Measurements from ENCODE around the gene IL34.

DNA sequence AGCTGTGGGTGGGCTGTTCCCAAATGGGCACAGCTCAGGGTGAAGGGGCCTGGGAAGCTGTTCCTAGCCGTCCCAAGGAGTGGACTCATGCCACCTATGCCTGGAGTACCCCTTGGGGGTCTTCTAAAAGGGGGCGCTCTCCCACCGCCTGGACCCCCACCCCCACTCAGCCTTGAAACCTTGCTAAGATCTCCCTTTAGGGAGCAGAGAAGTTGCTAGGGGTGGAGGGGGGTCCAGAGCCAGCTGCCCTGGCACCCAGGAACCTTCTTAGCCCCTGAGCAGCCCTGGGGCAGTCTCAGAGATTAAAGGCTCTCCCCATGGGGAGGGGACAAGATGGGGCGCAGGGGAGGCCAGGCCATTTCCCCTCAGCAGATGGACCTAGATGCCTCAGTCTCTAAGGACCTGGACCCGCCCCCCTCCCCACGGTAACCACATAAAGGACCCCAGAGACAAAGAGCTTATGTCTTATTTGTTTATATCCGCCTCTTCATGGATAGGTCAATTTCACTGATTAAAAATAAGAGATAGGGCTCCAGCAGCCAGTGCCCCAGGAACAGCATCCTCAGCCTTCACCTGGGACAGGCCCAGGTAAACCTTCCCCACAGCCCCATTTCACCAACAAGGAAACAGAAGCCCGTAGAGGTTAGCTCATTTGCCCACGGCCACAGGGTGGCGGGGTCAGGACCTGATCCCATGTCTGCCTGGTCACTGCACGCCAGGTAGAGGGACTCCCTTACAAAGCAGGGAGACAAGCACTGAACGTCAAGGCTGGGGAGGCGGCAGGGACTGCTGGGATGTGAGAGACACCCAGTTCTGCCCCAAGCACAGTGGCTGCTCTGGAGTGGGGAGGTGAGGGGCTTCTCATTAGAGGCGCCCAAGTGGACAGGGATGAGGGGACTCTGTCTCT is 36.1 kb downstream of the IL34 start:
- TF ChIP-seq EZH2phosphoT487 (IDR thresholded peaks at IDR 0.05; ENCODE audit: insufficient read depth, low read depth): no peak
- no peak for TF ChIP-seq EZH2 (IDR thresholded peaks at IDR 0.05; ENCODE audit: insufficient read depth, poor library complexity, severe bottlenecking)
